Measurements from ENCODE around the gene MAP2K3. TPM values are rescaled to one million over a fixed set of nuclear protein-coding genes. Genes with fewer than 3 reads are reported as not detected.

MAP2K3 gene
- polyA plus RNA-seq, 4 donors, result 17.6 to 26.2 (median 21.5) TPM

DNA sequence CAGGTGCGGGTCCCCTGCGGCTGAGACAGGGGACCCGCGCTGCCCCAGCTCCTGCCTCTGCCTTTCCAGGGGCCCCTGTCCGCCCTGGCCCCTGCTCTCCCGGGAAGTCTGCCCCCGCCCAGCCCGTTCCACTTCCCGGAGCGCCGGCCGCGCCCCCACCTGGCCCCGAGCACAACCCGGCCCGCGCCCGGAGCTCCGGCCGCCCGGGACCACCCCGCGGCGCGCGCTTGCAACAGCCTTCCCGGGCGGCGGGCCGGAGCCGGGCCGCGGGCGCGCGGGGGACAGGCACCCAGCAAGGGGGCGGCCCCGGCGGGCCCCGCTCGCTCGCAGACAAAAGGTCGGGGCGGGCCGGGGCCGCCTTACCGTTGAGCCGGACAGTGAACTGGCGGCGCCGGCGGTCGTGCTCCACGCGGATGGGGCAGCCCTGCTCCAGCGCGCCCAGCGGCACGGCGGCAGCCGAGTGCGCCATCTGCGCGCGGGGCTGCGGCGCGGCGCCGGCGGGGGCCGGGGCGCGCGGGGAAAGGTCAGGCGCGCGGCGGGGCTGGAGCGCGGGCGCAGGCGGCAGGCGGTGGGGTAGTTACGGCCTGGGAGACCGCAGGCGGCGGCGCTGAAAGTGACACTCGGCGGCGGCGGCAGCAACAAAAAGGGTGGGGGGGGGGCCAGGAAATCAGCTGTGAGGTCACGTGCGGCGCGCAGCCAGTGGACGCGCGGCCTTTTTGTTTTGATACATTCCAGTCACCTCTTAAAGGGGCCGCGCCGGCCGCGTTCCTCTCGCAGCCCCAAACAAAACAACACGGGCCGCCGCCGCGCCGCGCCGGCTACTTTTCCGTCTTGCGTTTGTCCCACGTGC lies 31.5 kb upstream of the MAP2K3 start, which contains the start of gene NATD1:
Gene NATD1, minus strand, starts transcription at position 615 of the 850 bp plus-strand sequence. Its CDS starts 146 bp downstream, at position 469.
- DNase-seq (ENCODE audit: low read depth in 4 of 4, low spot score in 3 of 4), result peak in 3 of 4 donors; percentile 61 to 78 (median 68)

DNA sequence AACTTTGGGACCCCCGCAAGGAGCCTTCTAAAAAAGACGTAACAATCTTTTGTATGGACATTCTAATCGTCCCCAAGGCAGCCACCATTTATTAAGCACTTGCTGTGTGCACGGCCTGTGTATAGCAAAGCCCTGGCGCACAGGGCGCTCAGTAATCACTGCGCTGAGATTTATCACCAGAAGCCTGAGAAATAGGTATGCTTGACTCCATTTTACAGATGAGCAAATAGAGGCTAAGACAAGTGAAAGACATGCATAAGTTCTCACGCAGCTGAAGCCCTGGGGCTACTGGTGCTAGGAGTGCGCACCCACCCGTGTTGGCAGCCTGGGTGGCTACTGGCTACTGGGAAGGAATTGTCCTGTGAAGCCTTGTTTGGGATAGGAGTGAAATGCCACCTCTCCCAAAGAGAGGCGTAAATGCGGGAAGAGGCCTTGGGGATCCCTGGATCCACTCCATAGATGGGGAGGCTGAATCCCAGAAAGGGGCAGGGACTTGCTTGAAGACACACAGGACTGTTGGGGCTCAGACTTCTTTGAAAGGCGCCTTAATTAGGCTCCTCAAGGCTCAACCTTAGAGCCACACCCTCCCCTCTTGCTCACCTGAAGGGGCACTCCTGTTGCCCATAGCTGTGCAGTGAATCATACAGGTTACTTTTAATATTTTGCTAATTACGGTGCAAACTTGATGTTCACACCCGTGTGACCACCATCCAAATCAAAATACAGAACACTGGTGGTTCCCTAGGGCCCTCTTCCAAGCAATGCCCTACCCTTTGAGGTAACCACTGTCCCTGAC lies 30.7 kb upstream of the MAP2K3 start:
- DNase-seq (ENCODE audit: low read depth in 4 of 4, low spot score in 3 of 4), result no peak

GRCh38 chr17:21258593-21258992 lies 25.9 kb upstream of the MAP2K3 start:
- no peak for DNase-seq (ENCODE audit: low read depth in 4 of 4, low spot score in 3 of 4)

- DNase-seq (ENCODE audit: low read depth in 4 of 4, low spot score in 3 of 4), result no peak
These were observed 22.1 kb upstream of the MAP2K3 start for GRCh38 chr17:21262259-21262993.

DNA sequence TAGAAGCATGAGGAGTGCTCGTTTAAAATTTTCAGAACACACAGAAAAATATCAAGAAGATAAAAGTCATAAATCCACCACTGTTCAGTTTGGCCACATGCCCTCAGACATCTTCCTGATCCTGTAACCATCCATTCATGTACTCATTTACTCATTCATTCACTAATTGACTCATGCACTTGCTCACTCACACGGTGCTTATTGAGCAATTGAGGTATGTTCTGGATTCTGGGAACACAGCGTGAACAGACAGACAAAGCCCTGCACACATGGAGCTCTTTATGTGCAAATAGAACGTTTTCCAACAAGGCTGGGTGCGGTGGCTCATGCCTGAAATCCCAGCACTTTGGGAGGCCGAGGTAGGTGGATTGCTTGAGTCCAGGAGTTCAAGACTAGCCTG lies 21.1 kb upstream of the MAP2K3 start:
- no peak for DNase-seq (ENCODE audit: low read depth in 4 of 4, low spot score in 3 of 4)

DNA sequence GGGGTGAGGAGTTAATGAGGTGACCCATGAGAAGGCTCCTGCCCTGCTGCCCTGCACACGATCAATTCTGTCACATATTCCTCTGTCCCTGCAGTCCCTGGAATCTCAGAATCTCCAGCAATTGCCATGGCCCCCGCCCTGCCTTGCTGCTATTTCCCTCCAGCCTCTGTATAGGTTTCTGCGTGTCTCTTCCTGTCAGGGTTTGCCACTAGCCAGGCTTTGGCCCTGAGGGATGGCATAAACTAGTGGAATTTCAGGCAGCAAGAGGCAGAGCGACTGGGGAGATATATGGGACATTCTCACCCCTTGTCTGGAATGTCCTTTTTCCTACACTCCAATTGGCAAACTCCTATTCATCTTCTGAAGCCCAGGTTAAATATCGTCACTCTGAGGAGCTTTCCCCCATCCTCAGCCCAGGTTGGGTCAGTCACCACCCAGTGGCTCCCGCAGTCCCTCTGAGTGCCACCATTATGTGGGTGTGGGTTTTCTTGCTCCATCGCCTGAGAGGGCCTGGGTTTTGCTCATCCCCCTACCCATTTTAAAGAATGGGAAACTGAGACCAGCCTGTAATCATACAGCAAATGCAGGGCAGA lies 15.8 kb upstream of the MAP2K3 start:
- no peak for DNase-seq (ENCODE audit: low read depth in 4 of 4, low spot score in 3 of 4)

GRCh38 chr17:21269394-21269793 lies 15.1 kb upstream of the MAP2K3 start:
- DNase-seq (ENCODE audit: low read depth in 4 of 4, low spot score in 3 of 4), result no peak

GRCh38 chr17:21271454-21272183 lies 12.9 kb upstream of the MAP2K3 start:
- DNase-seq (ENCODE audit: low read depth in 4 of 4, low spot score in 3 of 4), result no peak

DNA sequence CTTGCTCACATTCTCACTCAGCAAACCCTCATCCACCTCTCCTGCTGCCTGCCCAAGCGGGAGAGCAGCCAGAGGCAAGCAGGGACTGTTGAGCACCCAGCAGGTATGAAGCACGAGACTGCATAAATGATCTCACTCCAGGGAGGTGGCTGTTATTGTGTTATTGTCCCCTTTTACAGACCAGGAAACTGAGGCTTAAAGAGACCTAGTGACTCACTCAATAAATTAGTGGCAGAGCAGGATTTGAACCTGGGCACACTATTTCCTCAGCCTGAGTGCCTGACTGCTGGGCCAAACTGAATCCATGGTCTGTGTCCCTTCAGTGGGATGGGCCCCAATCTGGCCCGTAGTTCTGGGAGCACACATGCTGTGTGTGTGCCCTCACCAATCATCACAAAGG lies 12.3 kb upstream of the MAP2K3 start:
- no peak for DNase-seq (ENCODE audit: low read depth in 4 of 4, low spot score in 3 of 4)

GRCh38 chr17:21272881-21273792 lies 11.4 kb upstream of the MAP2K3 start:
- no peak for DNase-seq (ENCODE audit: low read depth in 4 of 4, low spot score in 3 of 4)

GRCh38 chr17:21275047-21275578 lies 9.4 kb upstream of the MAP2K3 start:
- DNase-seq (ENCODE audit: low read depth in 4 of 4, low spot score in 3 of 4), result no peak

- peak in 1 of 4 donors; percentile 71 for DNase-seq (ENCODE audit: low read depth in 4 of 4, low spot score in 3 of 4)
These were observed 8.8 kb upstream of the MAP2K3 start for GRCh38 chr17:21275579-21276263.

DNA sequence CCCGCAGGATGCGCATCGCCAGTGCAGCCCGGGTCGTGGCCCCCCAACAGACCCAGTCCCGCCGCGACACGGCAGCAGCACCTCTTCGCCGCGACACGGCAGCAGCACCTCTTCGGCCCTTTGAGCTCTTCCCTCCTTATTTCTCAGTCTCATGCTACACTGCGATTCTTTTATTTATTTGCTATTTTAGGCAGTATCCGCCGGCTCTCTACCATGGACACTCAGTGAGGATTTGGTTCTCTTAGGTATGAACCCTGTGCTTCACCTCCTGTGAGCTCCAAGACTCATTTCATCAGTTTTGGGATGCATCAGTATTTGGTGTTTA lies 8.3 kb upstream of the MAP2K3 start:
- no peak for DNase-seq (ENCODE audit: low read depth in 4 of 4, low spot score in 3 of 4)

DNA sequence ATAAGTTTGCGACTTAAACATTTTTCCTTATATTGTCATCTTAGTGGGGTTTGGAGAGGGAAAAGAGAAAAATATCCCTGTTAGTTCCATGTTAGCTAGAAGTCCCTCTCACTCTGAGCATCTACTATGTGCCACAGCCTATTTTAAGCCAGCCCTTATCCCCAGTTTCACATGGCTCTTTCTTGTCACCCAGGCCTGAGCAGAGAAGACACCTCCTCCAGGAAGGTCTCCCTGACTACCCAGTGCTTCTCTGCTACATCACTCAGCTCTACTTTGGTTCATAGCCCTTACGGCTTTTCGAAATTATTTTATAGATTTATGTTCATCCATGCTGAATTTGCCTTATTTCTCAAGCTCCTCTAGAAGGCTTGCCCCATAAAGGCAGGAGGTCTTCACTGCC lies 7.2 kb upstream of the MAP2K3 start:
- no peak for DNase-seq (ENCODE audit: low read depth in 4 of 4, low spot score in 3 of 4)

GRCh38 chr17:21278450-21279197 lies 5.9 kb upstream of the MAP2K3 start:
- no peak for DNase-seq (ENCODE audit: low read depth in 4 of 4, low spot score in 3 of 4)

GRCh38 chr17:21279198-21279535 lies 5.3 kb upstream of the MAP2K3 start:
- no peak for DNase-seq (ENCODE audit: low read depth in 4 of 4, low spot score in 3 of 4)

DNA sequence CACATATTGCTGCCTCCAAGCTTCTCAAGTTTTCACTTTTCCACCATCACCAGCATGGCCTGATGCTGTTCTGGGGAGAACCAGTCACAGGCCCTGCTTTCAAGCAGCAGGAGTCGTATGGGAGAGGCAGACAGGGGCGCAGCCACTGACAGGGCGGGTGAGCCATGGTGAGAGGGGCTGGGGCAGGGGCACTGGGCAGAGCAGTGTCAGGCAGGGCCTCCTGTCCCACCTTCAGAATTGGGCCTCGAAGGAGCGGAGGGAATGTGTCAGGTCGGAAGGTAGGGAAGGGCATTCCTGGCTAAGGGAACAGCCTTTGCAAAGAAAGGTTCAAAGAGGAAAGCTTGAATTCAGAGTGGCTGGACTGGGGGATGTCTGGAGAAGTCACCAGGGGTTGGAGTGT lies 4.9 kb upstream of the MAP2K3 start:
- no peak for DNase-seq (ENCODE audit: low read depth in 4 of 4, low spot score in 3 of 4)

DNA sequence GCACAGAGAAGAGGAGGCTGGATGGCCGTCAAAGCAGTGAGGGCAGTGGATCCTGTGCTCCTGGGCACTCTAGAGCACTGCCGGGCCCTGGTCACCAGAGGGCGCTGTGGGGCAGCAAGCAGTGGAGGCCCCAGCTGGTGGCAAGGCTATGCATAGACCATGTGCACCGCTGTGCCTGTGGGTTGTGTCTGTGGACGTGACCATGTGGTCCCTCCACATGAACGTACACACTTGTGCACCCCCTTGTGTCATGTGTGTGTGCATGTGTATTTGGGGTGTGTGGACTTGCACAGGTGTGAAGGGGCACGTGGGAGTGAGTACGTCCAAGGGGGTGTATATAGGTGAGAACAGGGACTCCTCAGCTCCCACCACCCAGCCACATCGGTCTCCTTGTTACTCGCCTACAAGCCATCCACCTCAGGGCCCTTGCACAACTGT lies 4.4 kb upstream of the MAP2K3 start:
- peak in 1 of 4 donors; percentile 41 for DNase-seq (ENCODE audit: low read depth in 4 of 4, low spot score in 3 of 4)
